ENCODE measurements around the gene MOCS1. TPM values are rescaled to one million over a fixed set of nuclear protein-coding genes. Genes with fewer than 3 reads are reported as not detected.
A peak's percentile ranks its signal among the peaks of the same experiment; 100 is the strongest.

Gene MOCS1
- total and polyA plus RNA-seq, 8 donors: 6.9 to 13.8 (median 8.4) TPM

DNA sequence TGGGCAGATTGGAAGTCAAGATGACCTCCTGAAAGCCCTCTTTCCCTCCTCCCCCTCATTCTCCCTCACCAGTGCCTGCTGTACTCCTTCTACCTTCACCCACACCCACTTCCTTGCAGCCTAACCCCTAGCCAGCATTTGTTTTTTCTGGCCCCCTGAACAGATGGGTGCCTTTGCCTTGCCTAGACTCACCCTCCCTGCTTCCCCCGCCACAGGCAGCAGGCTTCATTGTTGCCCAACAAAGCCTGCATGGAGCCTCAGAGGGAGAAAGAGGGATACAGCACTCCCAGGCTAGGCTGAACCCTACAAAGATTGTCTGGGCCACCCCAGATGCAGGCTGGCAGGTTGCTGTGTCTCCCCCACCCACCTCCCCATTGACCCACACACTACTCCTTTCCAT, 2.7 kb downstream of the MOCS1 start:
- FAIRE-seq (no peak), DNase-seq (no peak), ATAC-seq (no peak)
- no peak overlapping the region for H3K4me3 ChIP-seq
- H3K4me1 ChIP-seq: peaks cover 0 to 20% (median 0%) of the 10 kb centered on the region in 3 donors
- H3K36me3 ChIP-seq: no peaks in the 10 kb centered on the region
- H3K9me3 ChIP-seq: no peaks in the 10 kb centered on the region
- intact Hi-C loops (cut with DNase I): no loop called here
- TF ChIP-seq, protein P1, sequence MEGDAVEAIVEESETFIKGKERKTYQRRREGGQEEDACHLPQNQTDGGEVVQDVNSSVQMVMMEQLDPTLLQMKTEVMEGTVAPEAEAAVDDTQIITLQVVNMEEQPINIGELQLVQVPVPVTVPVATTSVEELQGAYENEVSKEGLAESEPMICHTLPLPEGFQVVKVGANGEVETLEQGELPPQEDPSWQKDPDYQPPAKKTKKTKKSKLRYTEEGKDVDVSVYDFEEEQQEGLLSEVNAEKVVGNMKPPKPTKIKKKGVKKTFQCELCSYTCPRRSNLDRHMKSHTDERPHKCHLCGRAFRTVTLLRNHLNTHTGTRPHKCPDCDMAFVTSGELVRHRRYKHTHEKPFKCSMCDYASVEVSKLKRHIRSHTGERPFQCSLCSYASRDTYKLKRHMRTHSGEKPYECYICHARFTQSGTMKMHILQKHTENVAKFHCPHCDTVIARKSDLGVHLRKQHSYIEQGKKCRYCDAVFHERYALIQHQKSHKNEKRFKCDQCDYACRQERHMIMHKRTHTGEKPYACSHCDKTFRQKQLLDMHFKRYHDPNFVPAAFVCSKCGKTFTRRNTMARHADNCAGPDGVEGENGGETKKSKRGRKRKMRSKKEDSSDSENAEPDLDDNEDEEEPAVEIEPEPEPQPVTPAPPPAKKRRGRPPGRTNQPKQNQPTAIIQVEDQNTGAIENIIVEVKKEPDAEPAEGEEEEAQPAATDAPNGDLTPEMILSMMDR (IDR thresholded peaks at IDR 0.05): no peak
- H3K27me3 ChIP-seq: no peaks in the 10 kb centered on the region
- WGBS, 2 donors: 88 to 100% methylated on average over 1 of the region's 1 CpG
- H3K27ac ChIP-seq: no peak overlapping the region

DNA sequence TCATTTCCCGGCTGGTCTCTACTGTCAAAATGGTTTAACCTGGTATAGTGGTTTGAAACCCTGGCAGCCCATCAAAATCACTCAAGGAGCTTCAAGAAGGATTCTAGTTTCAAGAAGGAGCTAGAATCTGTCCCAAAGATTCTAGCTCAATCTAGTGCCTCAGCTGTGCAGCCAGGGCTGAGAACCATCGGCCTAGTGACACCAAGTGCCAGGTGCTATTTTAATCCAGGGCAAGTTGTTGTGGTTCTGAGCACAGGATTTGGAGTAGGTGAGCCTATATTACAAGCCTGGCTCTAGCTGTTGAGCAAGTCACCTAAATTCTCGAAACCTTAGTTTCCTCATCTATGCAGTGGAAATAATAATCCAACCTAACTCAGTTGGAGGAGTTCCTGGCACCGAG, 3.7 kb downstream of the MOCS1 start:
- TF ChIP-seq, protein P1 (IDR thresholded peaks at IDR 0.05): no peak
- Histone ChIP-seq H3K27me3 (no peaks in the 10 kb centered on the region), H3K27ac (peak overlapping the region in 1 of 4 donors; percentile 28), H3K4me1 (peaks cover 0 to 20% (median 0%) of the 10 kb centered on the region in 3 donors), H3K9me3 (no peaks in the 10 kb centered on the region), H3K4me3 (no peak overlapping the region), H3K36me3 (no peaks in the 10 kb centered on the region)
- ATAC-seq (no peak), DNase-seq (no peak), FAIRE-seq (no peak)
- intact Hi-C loops (cut with DNase I): no loop called here
- WGBS, 2 donors: 69 to 71% methylated on average over 4 of the region's 4 CpGs

GRCh38 chr6:39929733-39930461, 4.4 kb downstream of the MOCS1 start:
- no peak overlapping the region for H3K4me3 ChIP-seq
- DNase-seq (no peak), FAIRE-seq (no peak), ATAC-seq (no peak)
- intact Hi-C loops (cut with DNase I): no loop called here
- no peaks in the 10 kb centered on the region for H3K9me3 ChIP-seq
- no peaks in the 10 kb centered on the region for H3K27me3 ChIP-seq
- peaks cover 0 to 6% (median 0%) of the 10 kb centered on the region in 3 donors for H3K36me3 ChIP-seq
- H3K4me1 ChIP-seq: peaks cover 0 to 19% (median 0%) of the 10 kb centered on the region in 3 donors
- TF ChIP-seq, protein P1 (IDR thresholded peaks at IDR 0.05): no peak
- no peak overlapping the region for H3K27ac ChIP-seq
- 55 to 60% methylated on average over 11 of the region's 11 CpGs for WGBS, 2 donors

DNA sequence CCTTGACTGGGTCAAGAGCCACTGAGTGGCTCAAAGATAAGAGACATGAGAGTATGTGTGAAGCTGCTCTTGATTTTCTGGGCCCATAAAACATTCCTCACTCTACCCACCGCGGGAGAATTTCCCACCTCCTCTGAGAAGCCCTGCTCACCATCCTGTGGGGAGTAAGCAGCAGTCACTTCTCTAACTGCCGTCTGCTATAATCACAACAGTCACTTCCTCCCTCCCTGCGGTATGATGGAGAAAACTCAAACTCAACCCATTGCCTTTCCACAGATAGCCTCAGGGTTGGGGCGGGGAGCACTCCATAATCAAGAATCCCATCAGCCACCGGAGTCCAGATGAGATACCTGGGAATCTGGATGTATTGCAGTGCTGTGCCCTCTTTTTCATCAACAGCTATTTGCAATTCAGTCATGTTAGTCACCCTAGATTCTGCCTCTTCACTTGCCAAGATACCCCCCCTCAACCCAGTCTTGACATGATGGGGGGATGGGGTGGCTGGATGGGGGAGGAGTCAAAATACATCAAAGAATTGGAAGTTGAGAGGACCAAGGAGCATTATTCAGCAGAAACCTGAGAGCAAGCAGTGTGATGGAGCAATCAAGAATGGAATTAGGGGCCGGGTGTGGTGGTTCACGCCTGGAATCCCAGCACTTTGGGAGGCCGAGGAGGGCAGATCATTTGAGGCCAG, 5.1 kb downstream of the MOCS1 start:
- FAIRE-seq (no peak), ATAC-seq (no peak), DNase-seq (no peak)
- WGBS, 2 donors: 76% methylated on average over 9 of the region's 9 CpGs
- peaks cover 0 to 14% (median 5%) of the 10 kb centered on the region in 3 donors for H3K4me1 ChIP-seq
- TF ChIP-seq, protein P1 (IDR thresholded peaks at IDR 0.05): no peak
- no peak overlapping the region for H3K27ac ChIP-seq
- H3K4me3 ChIP-seq: no peak overlapping the region
- intact Hi-C loops (cut with DNase I): no loop called here
- no peaks in the 10 kb centered on the region for H3K27me3 ChIP-seq
- no peaks in the 10 kb centered on the region for H3K9me3 ChIP-seq
- peaks cover 0 to 6% (median 0%) of the 10 kb centered on the region in 3 donors for H3K36me3 ChIP-seq

DNA sequence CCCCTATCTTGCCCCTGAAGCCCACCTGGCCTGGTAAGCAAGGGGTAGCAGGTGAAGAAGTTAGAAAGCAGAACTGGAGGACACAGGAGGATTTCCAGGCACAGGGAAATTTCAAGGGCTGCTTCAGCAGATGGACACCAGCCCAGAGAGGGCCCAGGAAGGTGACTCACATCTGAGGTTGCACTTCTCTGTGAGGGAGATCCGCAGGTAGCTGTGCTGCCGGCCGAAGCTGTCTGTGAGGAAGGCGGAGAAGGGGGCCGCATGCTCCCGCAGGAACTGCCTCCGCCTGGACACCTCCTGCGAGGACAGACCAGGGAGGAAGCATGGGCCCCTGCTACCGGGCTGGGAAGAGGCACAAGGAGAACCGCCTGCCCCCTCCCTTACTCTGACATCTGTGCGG, 7.1 kb downstream of the MOCS1 start:
- no peak for ATAC-seq
- TF ChIP-seq, protein P1 (IDR thresholded peaks at IDR 0.05): no peak
- no peak for FAIRE-seq
- Histone ChIP-seq H3K4me3 (no peak overlapping the region), H3K9me3 (no peaks in the 10 kb centered on the region), H3K27ac (no peak overlapping the region), H3K36me3 (peaks cover 0 to 6% (median 0%) of the 10 kb centered on the region in 3 donors), H3K27me3 (no peaks in the 10 kb centered on the region), H3K4me1 (peaks cover 0 to 12% (median 9%) of the 10 kb centered on the region in 3 donors)
- no peak for DNase-seq
- WGBS, 2 donors: 92 to 94% methylated on average over 11 of the region's 11 CpGs
- intact Hi-C loops (cut with DNase I): no loop called here

Measured in pancreas (tissue), 10 donors.